ENCODE results near the gene CETP. TPM values are rescaled to one million over a fixed set of nuclear protein-coding genes. Genes with fewer than 3 reads are reported as not detected.

The CETP gene
- total and polyA plus RNA-seq, 2 of the 13 experiments (the other 11 are each of a cell fraction or from before 2014, with no cell fraction given): 0.31 to 9.8 TPM

GRCh38 chr16:56988161-56988947 lies 26.6 kb downstream of the CETP start:
- ChIA-PET POLR2A (interaction anchor here (1.6 to 2.7 kb wide), 3 partner anchors 11 to 23 kb away, joined by 5 to 12 read pairs (median 11); no protein-coding TSS in a partner anchor), CTCF (ENCODE audit: low intra/inter-chr PET ratio, low total read pairs) (interaction anchor here (1.2 kb wide), 1 partner anchor 23 kb away, joined by 4 read pairs; no protein-coding TSS in a partner anchor)
- intact Hi-C loops (cut with micrococcal nuclease; ENCODE audit: unreplicated experiment): no loop called here
- Histone ChIP-seq H3K79me2 (ENCODE audit: insufficient read depth, low read length) (no peaks in the 10 kb centered on the region), H4K20me1 (ENCODE audit: insufficient read depth, low read length) (no peaks in the 10 kb centered on the region), H3K4me2 (ENCODE audit: low read depth, low read length) (peak overlapping the region; percentile 92), H3K36me3 (replicated peaks in 1 of 2; ENCODE audit: control insufficient read depth in 1 of 2, insufficient read depth in 2 of 2, low read length in 2 of 2) (no peaks in the 10 kb centered on the region), H3K27me3 (ENCODE audit: control insufficient read depth in 1 of 2, insufficient read depth in 2 of 2, low read length in 2 of 2) (peaks cover 3 to 42% of the 10 kb centered on the region in 2 experiments), H2AFZ (ENCODE audit: low read length) (no peak overlapping the region), H3K4me3 (replicated peaks in 1 of 3; ENCODE audit: insufficient read depth in 1 of 3, low read depth in 2 of 3, low read length in 3 of 3) (peak overlapping the region in 2 of 3 experiments; percentile 85 to 87; a peak in 4 of 6 replicates), H3K4me1 (ENCODE audit: insufficient read depth, low read length) (peaks cover 74% of the 10 kb centered on the region), H3K9me3 (ENCODE audit: low read length) (no peaks in the 10 kb centered on the region), H3K27ac (ENCODE audit: extremely low read length, insufficient read depth, low read length) (no peak overlapping the region), H3K9ac (ENCODE audit: insufficient read depth, low read depth, low read length) (no peak overlapping the region)
- peak; percentile 11 for ATAC-seq
- BruUV-seq (replicated peaks): no TSS peak
- 47% methylated on average over 5 of the region's 6 CpGs for WGBS (ENCODE audit: low lambda C conversion rate)
- DNase-seq (ENCODE audit: low spot score): no peak
- no peak for FAIRE-seq
- in situ Hi-C loops (cut with HindIII; ENCODE audit: extremely low pct_ligation_motif_present, low pct_unique_long_range_greater_than_20kb): no loop called here
- TF ChIP-seq PPARG (CRISPR knock-in tag; conservative IDR thresholded peaks at IDR 0.05) (no peak), RAD21 (CRISPR knock-in tag; IDR thresholded peaks at IDR 0.05) (no peak), TBX2 (CRISPR knock-in tag; IDR thresholded peaks at IDR 0.05; ENCODE audit: borderline replicate concordance) (0 out of 2 replicates have a peak, but pooled peaks have one; percentile 29), CTCF (CRISPR knock-in tag; IDR thresholded peaks at IDR 0.05) (0 out of 2 replicates have a peak, but pooled peaks have one; percentile 7), EED (CRISPR knock-in tag; IDR thresholded peaks at IDR 0.05) (peak; percentile 68; the same call in 1 of the 2 replicates), JUND (CRISPR knock-in tag; IDR thresholded peaks at IDR 0.05) (no peak), ZNF770 (CRISPR knock-in tag; IDR thresholded peaks at IDR 0.05) (no peak), HMG20B (CRISPR knock-in tag; conservative IDR thresholded peaks at IDR 0.05) (no peak), PRMT3 (CRISPR knock-in tag; IDR thresholded peaks at IDR 0.05; ENCODE audit: borderline replicate concordance, low read depth) (no peak), ZNF326 (CRISPR knock-in tag; IDR thresholded peaks at IDR 0.05; ENCODE audit: borderline replicate concordance) (no peak), ZNF572 (CRISPR knock-in tag; IDR thresholded peaks at IDR 0.05) (no peak), CREB1 (IDR thresholded peaks at IDR 0.05) (no peak), CREB1 (CRISPR knock-in tag; IDR thresholded peaks at IDR 0.05) (no peak), CCAR2 (optimal IDR thresholded peaks at IDR 0.05; ENCODE audit: low read depth, low read length) (no peak), ZNF776 (CRISPR knock-in tag; IDR thresholded peaks at IDR 0.05) (peak; percentile 30; the same call in 1 of the 2 replicates), CBX2 (IDR thresholded peaks at IDR 0.05; ENCODE audit: low read depth, low read length) (no peak), CBX2 (CRISPR knock-in tag; IDR thresholded peaks at IDR 0.05; ENCODE audit: low read depth) (no peak), BCL3 (CRISPR knock-in tag; IDR thresholded peaks at IDR 0.05) (no peak), RFX5 (IDR thresholded peaks at IDR 0.05; ENCODE audit: low read depth, low read length) (no peak), ZNF3 (CRISPR knock-in tag; IDR thresholded peaks at IDR 0.05) (no peak), ZFY (CRISPR knock-in tag; IDR thresholded peaks at IDR 0.05) (no peak), KDM3A (CRISPR knock-in tag; IDR thresholded peaks at IDR 0.05; ENCODE audit: low read depth) (no peak)
